IMR-90 (cell line): ENCODE measurements around the gene SLX4IP. TPM values are rescaled to one million over a fixed set of nuclear protein-coding genes. Genes with fewer than 3 reads are reported as not detected.

Experiments used
- ATAC-seq: fragments of 200-7000 bp; cut with Tn5 transposase; 2 replicates; pipeline ENCODE4 v1.9.1; 2020; ENCODE audit warnings: low read depth, mild to moderate bottlenecking, moderate library complexity
- BruUV-seq: library from RNA; stranded (reverse); fragments of 400-500 nt; replicated peaks from 2 replicates; lab custom pipeline; 2021; lab: Mats Ljungman, UMichigan
- CTCF ChIA-PET: fragments of 300-600 bp; formaldehyde crosslinking; extraction: SDS; loops from one replicate; lab custom pipeline; 2021; ENCODE audit warnings: antibody characterized with exemption; lab: Yijun Ruan, JAX
- POLR2A ChIA-PET: fragments of 300-600 bp; sonication (Branson Sonifier 250); formaldehyde crosslinking; loops from one replicate; lab custom pipeline; 2022; ENCODE audit warnings: antibody characterized with exemption; ENCODE audit not compliant: unreplicated experiment; lab: Charles Lee
- DNase-seq: peaks from one replicate; pipeline ENCODE4 v3.0.0; 2013
- H2AFZ ChIP-seq: replicated peaks from 2 replicates; pipeline ENCODE3; 2013; ENCODE audit warnings: low read length, mild to moderate bottlenecking; ENCODE audit not compliant: poor library complexity
- H2AK5ac ChIP-seq: 2 replicates; pipeline ENCODE4 v1.6.1; 2013; ENCODE audit warnings: low read depth, low read length, inconsistent platforms
- H2AK9ac ChIP-seq: replicated peaks from 2 replicates; pipeline ENCODE3; 2013; ENCODE audit warnings: mild to moderate bottlenecking, low read depth, low read length, moderate library complexity; ENCODE audit not compliant: poor library complexity
- H2BK120ac ChIP-seq: 2 replicates; pipeline ENCODE4 v1.6.1; 2013; ENCODE audit warnings: low read depth, low read length, inconsistent platforms
- H2BK15ac ChIP-seq: 3 replicates; pipeline ENCODE4 v1.6.1; 2013; ENCODE audit warnings: low read depth, low read length, inconsistent platforms
- H2BK20ac ChIP-seq: 2 replicates; pipeline ENCODE4 v1.6.1; 2013; ENCODE audit warnings: low read depth, mild to moderate bottlenecking, inconsistent platforms, low read length, moderate library complexity
- H2BK5ac ChIP-seq: 2 replicates; pipeline ENCODE4 v1.6.1; 2013; ENCODE audit warnings: mild to moderate bottlenecking, low read depth, low read length, inconsistent platforms; ENCODE audit not compliant: poor library complexity, severe bottlenecking
- H3K14ac ChIP-seq: replicated peaks from 2 replicates; pipeline ENCODE4 v1.6.1; 2013; ENCODE audit warnings: low read depth, low read length, inconsistent platforms
- H3K18ac ChIP-seq: 2 replicates; pipeline ENCODE4 v1.6.1; 2013; ENCODE audit warnings: low read depth, low read length, control low read depth
- H3K23ac ChIP-seq: 2 replicates; pipeline ENCODE4 v1.6.1; 2013; ENCODE audit warnings: low read depth, low read length, inconsistent platforms
- H3K27ac ChIP-seq: 2 replicates; pipeline ENCODE4 v1.5.1; 2013; ENCODE audit warnings: mild to moderate bottlenecking, control low read depth, low read length; ENCODE audit not compliant: insufficient read depth
- H3K27me3 ChIP-seq: 2 replicates; pipeline ENCODE4 v1.6.1; 2013; ENCODE audit warnings: low read length; ENCODE audit not compliant: control insufficient read depth, insufficient read depth
- H3K36me3 ChIP-seq: 2 replicates; pipeline ENCODE4 v1.6.1; 2013; ENCODE audit warnings: low read length, mixed read lengths; ENCODE audit not compliant: control insufficient read depth, insufficient read depth
- H3K4ac ChIP-seq: 2 replicates; pipeline ENCODE4 v1.6.1; 2013; ENCODE audit warnings: low read depth, low read length, inconsistent platforms
- H3K4me1 ChIP-seq: 2 replicates; pipeline ENCODE4 v1.6.1; 2013; ENCODE audit warnings: low read length, mixed read lengths; ENCODE audit not compliant: control insufficient read depth, insufficient read depth
- H3K4me2 ChIP-seq: 2 replicates; pipeline ENCODE4 v1.6.1; 2013; ENCODE audit warnings: low read depth, mild to moderate bottlenecking, control low read depth, low read length, moderate library complexity
- H3K4me3 ChIP-seq: 2 replicates; pipeline ENCODE4 v1.5.1; 2013; ENCODE audit warnings: low read depth, mild to moderate bottlenecking, control low read depth, low read length, moderate library complexity; ENCODE audit not compliant: insufficient read depth
- H3K56ac ChIP-seq: 2 replicates; pipeline ENCODE4 v1.6.1; 2013; ENCODE audit warnings: low read length, inconsistent platforms; ENCODE audit not compliant: insufficient read depth; ENCODE audit errors: extremely low read depth
- H3K79me1 ChIP-seq, 2 experiments: 2 replicates each; pipeline ENCODE4 v1.6.1; 2013; ENCODE audit warnings: low read length in 2 of 2, inconsistent platforms in 1 of 2, low read depth in 1 of 2
- H3K9ac ChIP-seq: 2 replicates; pipeline ENCODE4 v1.6.1; 2013; ENCODE audit warnings: low read depth, low read length, control low read depth
- H3K9me1 ChIP-seq: 2 replicates; pipeline ENCODE4 v1.6.1; 2013; ENCODE audit warnings: low read length, inconsistent platforms; ENCODE audit not compliant: insufficient read depth
- H3K9me3 ChIP-seq: 2 replicates; pipeline ENCODE4 v1.6.1; 2013; ENCODE audit warnings: low read length; ENCODE audit not compliant: control insufficient read depth, insufficient read depth
- H4K20me1 ChIP-seq: 2 replicates; pipeline ENCODE4 v1.6.1; 2013; ENCODE audit warnings: low read length, inconsistent platforms; ENCODE audit not compliant: insufficient read depth
- H4K5ac ChIP-seq: 2 replicates; pipeline ENCODE4 v1.6.1; 2013; ENCODE audit warnings: mild to moderate bottlenecking, low read depth, low read length, control low read depth
- H4K8ac ChIP-seq, 2 experiments: 2 replicates each; pipeline ENCODE4 v1.6.1; 2013; ENCODE audit warnings: low read depth in 2 of 2, low read length in 2 of 2, control low read depth in 1 of 2, inconsistent platforms in 1 of 2
- H4K91ac ChIP-seq: 2 replicates; pipeline ENCODE4 v1.6.1; 2013; ENCODE audit warnings: low read depth, low read length, inconsistent platforms; ENCODE audit not compliant: insufficient read depth
- BHLHE40 ChIP-seq: fragments of 150-350 bp; IDR thresholded peaks from 2 replicates; pipeline ENCODE4 v1.6.1; 2016; ENCODE audit warnings: mild to moderate bottlenecking, low read depth, low read length
- CEBPB ChIP-seq: IDR thresholded peaks from 2 replicates; pipeline ENCODE4 v1.6.1; 2012; ENCODE audit warnings: low read depth, low read length, improper control_type of control experiment
- CHD1 ChIP-seq: IDR thresholded peaks from 2 replicates; pipeline ENCODE4 v1.6.1; 2012; ENCODE audit warnings: low read depth, low read length, improper control_type of control experiment
- CTCF ChIP-seq: conservative IDR thresholded peaks from 2 replicates; pipeline ENCODE4 v1.5.1; 2012; ENCODE audit warnings: mild to moderate bottlenecking, low read depth, low read length, improper control_type of control experiment
- ELK1 ChIP-seq: fragments of 150-350 bp; IDR thresholded peaks from 2 replicates; pipeline ENCODE4 v1.6.1; 2016; ENCODE audit warnings: low read depth, mild to moderate bottlenecking, low read length, moderate library complexity, borderline replicate concordance
- FOS ChIP-seq: fragments of 150-350 bp; IDR thresholded peaks from 2 replicates; pipeline ENCODE4 v1.6.1; 2016; ENCODE audit warnings: low read depth, low read length
- MAFK ChIP-seq: IDR thresholded peaks from 2 replicates; pipeline ENCODE4 v1.6.1; 2012; ENCODE audit warnings: low read depth, low read length, improper control_type of control experiment
- MAZ ChIP-seq: IDR thresholded peaks from 2 replicates; pipeline ENCODE4 v1.6.1; 2012; ENCODE audit warnings: low read depth, mild to moderate bottlenecking, low read length, improper control_type of control experiment, moderate library complexity, borderline replicate concordance
- MXI1 ChIP-seq: IDR thresholded peaks from 2 replicates; pipeline ENCODE4 v1.6.1; 2012; ENCODE audit warnings: low read depth, mild to moderate bottlenecking, low read length, moderate library complexity, borderline replicate concordance
- NFE2L2 ChIP-seq: fragments of 150-350 bp; IDR thresholded peaks from 2 replicates; pipeline ENCODE4 v1.6.1; 2016; ENCODE audit warnings: low read depth, mild to moderate bottlenecking, low read length
- POLR2A ChIP-seq: IDR thresholded peaks from 2 replicates; pipeline ENCODE4 v1.6.1; 2012; ENCODE audit warnings: mild to moderate bottlenecking, low read depth, low read length
- RAD21 ChIP-seq: IDR thresholded peaks from 2 replicates; pipeline ENCODE4 v1.6.1; 2012; ENCODE audit warnings: low read length, improper control_type of control experiment
- RCOR1 ChIP-seq: IDR thresholded peaks from 2 replicates; pipeline ENCODE4 v1.6.1; 2012; ENCODE audit warnings: mild to moderate bottlenecking, low read length, improper control_type of control experiment; ENCODE audit not compliant: insufficient replicate concordance
- SMC3 ChIP-seq: fragments of 150-350 bp; IDR thresholded peaks from 2 replicates; pipeline ENCODE4 v1.6.1; 2016; ENCODE audit warnings: low read depth, mild to moderate bottlenecking, antibody characterized with exemption, low read length, moderate library complexity
- USF2 ChIP-seq: fragments of 150-350 bp; IDR thresholded peaks from 2 replicates; pipeline ENCODE4 v1.6.1; 2017; ENCODE audit warnings: mild to moderate bottlenecking, antibody characterized with exemption, low read length, low read depth
- WGBS, 2 experiments: methylation state at CpG; one replicate each; pipeline versions ENCODE4 v1.1.5 to v1.1.7; 2013; ENCODE audit warnings: missing lambda C conversion rate in 2 of 2; ENCODE audit not compliant: insufficient read length in 1 of 2; ENCODE audit errors: extremely low coverage in 2 of 2; 5-methylcytosine and 5-hydroxymethylcytosine counted together
- dilution Hi-C: fragments of 300-500 bp; cut with HindIII; formaldehyde crosslinking; loops from one replicate; pipeline ENCODE4 v1.14.3; 2018; ENCODE audit warnings: low sequenced_read_pairs; ENCODE audit not compliant: unreplicated experiment
- in situ Hi-C: fragments of 300-500 bp; cut with MboI; formaldehyde crosslinking; loops from 3 replicates; pipeline ENCODE4 v1.14.3; 2019; ENCODE audit warnings: low sequenced_read_pairs, inconsistent platforms, mixed read lengths
- intact Hi-C: fragments of 100-400 bp; cut with micrococcal nuclease; formaldehyde crosslinking; loops from 2 replicates; pipeline ENCODE4 v1.10.0; 2022
- polyA plus RNA-seq, 3 experiments: library from polyadenylated mRNA; depleted of rRNA; stranded (reverse); fragments of >200 nt; gene quantifications; 2 replicates each; pipeline ENCODE4 v1.2.3, GENCODE V29; 2012; ENCODE audit warnings: low replicate concordance in 1 of 3
- total RNA-seq: library from RNA; depleted of rRNA; stranded (reverse); fragments of >200 nt; gene quantifications from 2 replicates; pipeline ENCODE4 v1.2.3, GENCODE V29; 2012

SLX4IP gene
- total and polyA plus RNA-seq, 2 of the 4 experiments (the other 2 are of a cell fraction): 1.3 to 5.9 TPM

GRCh38 chr20:10579942-10580341 lies 144.8 kb downstream of the SLX4IP start:
- H2AK5ac ChIP-seq: no peak overlapping the region; the same call in 1 of the 2 replicates
- intact Hi-C loops (no loop called here), in situ Hi-C loops (no loop called here), dilution Hi-C loops (no loop called here)
- CTCF ChIA-PET: no interaction called here
- H3K9ac ChIP-seq: no peak overlapping the region
- TF ChIP-seq MXI1: no peak
- no peak for TF ChIP-seq FOS
- no peak for TF ChIP-seq BHLHE40
- no peak for TF ChIP-seq CEBPB
- no peak for TF ChIP-seq RAD21
- no peak for TF ChIP-seq MAZ
- no peak for TF ChIP-seq ELK1
- no peak for TF ChIP-seq RCOR1
- no peak for TF ChIP-seq CHD1
- TF ChIP-seq POLR2A: no peak
- TF ChIP-seq NFE2L2: no peak
- no peak for TF ChIP-seq USF2
- TF ChIP-seq MAFK: no peak
- TF ChIP-seq SMC3: no peak
- TF ChIP-seq CTCF: no peak
- no peak overlapping the region for H2AFZ ChIP-seq
- H3K4me3 ChIP-seq: no peak overlapping the region
- no peak overlapping the region for H3K18ac ChIP-seq
- no peak overlapping the region for H3K4me2 ChIP-seq
- H3K9me1 ChIP-seq: peaks cover 5% of the 10 kb centered on the region
- no CpG with 5 or more reads among the region's 1 CpG for WGBS, 2 experiments
- H4K8ac ChIP-seq: no peak overlapping the region; a peak in 1 of 4 replicates
- 0 out of 2 replicates have a peak overlapping the region, but pooled peaks have one; percentile 33 for H4K91ac ChIP-seq
- H3K4me1 ChIP-seq: peaks cover 4% of the 10 kb centered on the region
- H3K36me3 ChIP-seq: no peaks in the 10 kb centered on the region
- peak overlapping the region; percentile 16; the same call in 1 of the 2 replicates for H3K23ac ChIP-seq
- H3K27ac ChIP-seq: no peak overlapping the region
- H2BK5ac ChIP-seq: no peak overlapping the region
- H3K56ac ChIP-seq: no peak overlapping the region
- peak overlapping the region; percentile 78 for H2BK20ac ChIP-seq
- DNase-seq (no peak), ATAC-seq (no peak)
- H3K9me3 ChIP-seq: no peaks in the 10 kb centered on the region
- POLR2A ChIA-PET: no interaction called here
- 0 out of 2 replicates have a peak overlapping the region, but pooled peaks have one; percentile 37 for H2BK120ac ChIP-seq
- H3K4ac ChIP-seq: peak overlapping the region; percentile 25; the same call in 1 of the 2 replicates
- H3K79me1 ChIP-seq: peaks cover 0 to 4% of the 10 kb centered on the region in 2 experiments; a peak in 1 of 4 replicates
- H3K27me3 ChIP-seq: no peaks in the 10 kb centered on the region
- no peak overlapping the region for H4K5ac ChIP-seq
- BruUV-seq: no TSS peak
- no peaks in the 10 kb centered on the region for H4K20me1 ChIP-seq
- H3K14ac ChIP-seq: 0 out of 2 replicates have a peak overlapping the region, but pooled peaks have one; percentile 15
- no peak overlapping the region for H2AK9ac ChIP-seq
- peak overlapping the region; percentile 69; the same call in 2 of the 3 replicates for H2BK15ac ChIP-seq
